Kidney (tissue), 14 donors: Measurements from ENCODE around the gene TNNI2. TPM values are rescaled to one million over a fixed set of nuclear protein-coding genes. Genes with fewer than 3 reads are reported as not detected.
A peak's percentile ranks its signal among the peaks of the same experiment; 100 is the strongest.

ENCODE experiments used
- DNase-seq, 5 donors: peaks; one replicate each; pipeline ENCODE4 v3.0.0-alpha.2; 2013 to 2020
- FAIRE-seq: peaks from 2 replicates; lab custom pipeline; 2012; peaks lifted over from hg19 to GRCh38; lab: Jason Lieb, UNC
- H3K27ac ChIP-seq, 2 donors: one replicate each; pipeline ENCODE4 v1.7.0; 2013; ENCODE audit warnings: low read depth in 2 of 2, low read length in 2 of 2, inconsistent platforms in 1 of 2
- H3K27me3 ChIP-seq: one replicate; pipeline ENCODE4 v1.7.1; 2013; ENCODE audit warnings: low read length, inconsistent platforms; ENCODE audit not compliant: control insufficient read depth, insufficient read depth
- H3K36me3 ChIP-seq, 3 donors: one replicate each; pipeline versions ENCODE4 v1.7.0 to v1.7.1; 2013; ENCODE audit warnings: low read length in 3 of 3, control low read depth in 1 of 3, inconsistent platforms in 1 of 3; ENCODE audit not compliant: insufficient read depth in 3 of 3, control insufficient read depth in 2 of 3
- H3K4me1 ChIP-seq, 3 donors: one replicate each; pipeline versions ENCODE4 v1.7.0 to v1.7.1; 2013; ENCODE audit warnings: low read length in 3 of 3, inconsistent platforms in 1 of 3, low read depth in 1 of 3; ENCODE audit not compliant: control insufficient read depth in 2 of 3, insufficient read depth in 2 of 3
- H3K4me3 ChIP-seq, 3 donors: one replicate each; pipeline versions ENCODE4 v1.7.0 to v1.8.1; 2013; ENCODE audit warnings: low read length in 3 of 3, control low read depth in 1 of 3, inconsistent platforms in 1 of 3
- H3K9ac ChIP-seq, 3 donors: one replicate each; pipeline versions ENCODE4 v1.7.0 to v1.7.1; 2013; ENCODE audit warnings: low read length in 3 of 3, control low read depth in 1 of 3, inconsistent platforms in 1 of 3
- H3K9me3 ChIP-seq, 3 donors: one replicate each; pipeline versions ENCODE4 v1.7.0 to v1.7.1; 2013; ENCODE audit warnings: low read length in 3 of 3, control low read depth in 1 of 3, inconsistent platforms in 1 of 3; ENCODE audit not compliant: control insufficient read depth in 2 of 3, insufficient read depth in 1 of 3
- intact Hi-C: fragments of 100-400 bp; cut with DNase I; formaldehyde crosslinking; loops from one replicate; pipeline ENCODE4 v1.11.1; 2022
- polyA plus RNA-seq: library from polyadenylated mRNA; stranded (reverse); fragments of 350-450 nt; fragmentation: Illumina TruSeq; extraction: RNeasy Lipid Tissue Mini Kit (QIAGEN cat#74804); gene quantifications from one replicate; pipeline ENCODE4 v1.2.3, GENCODE V29; 2014; ENCODE audit warnings: low read depth, low replicate concordance; ENCODE audit not compliant: insufficient read depth
- total RNA-seq: library from RNA; stranded (reverse); fragmentation: NEBNext Ultra II Directional; extraction: Animal tissue kit (Norgen Biotek cat#: 25700); gene quantifications from one replicate; pipeline ENCODE4 v1.2.1, GENCODE V29; 2021
- TF ChIP-seq, protein P1 (sequence below): IDR thresholded peaks from 3 replicates; pipeline ENCODE4 v1.5.1; 2012; ENCODE audit warnings: mild to moderate bottlenecking, moderate library complexity, borderline replicate concordance; ENCODE audit not compliant: insufficient read depth; ENCODE audit errors: extremely low read depth
- donor health status: control.
- donor health status: control.
- donor health status: control.
- donor health status: control.
- donor health status: control.
- donor health status: DM: yes; HTN: yes; CAD: no.
- donor health status: Normal renal cell carcinoma (clear cell type).

Gene TNNI2
- total and polyA plus RNA-seq, 2 donors from 2014 or later: 1.3 TPM; not detected in 1

DNA sequence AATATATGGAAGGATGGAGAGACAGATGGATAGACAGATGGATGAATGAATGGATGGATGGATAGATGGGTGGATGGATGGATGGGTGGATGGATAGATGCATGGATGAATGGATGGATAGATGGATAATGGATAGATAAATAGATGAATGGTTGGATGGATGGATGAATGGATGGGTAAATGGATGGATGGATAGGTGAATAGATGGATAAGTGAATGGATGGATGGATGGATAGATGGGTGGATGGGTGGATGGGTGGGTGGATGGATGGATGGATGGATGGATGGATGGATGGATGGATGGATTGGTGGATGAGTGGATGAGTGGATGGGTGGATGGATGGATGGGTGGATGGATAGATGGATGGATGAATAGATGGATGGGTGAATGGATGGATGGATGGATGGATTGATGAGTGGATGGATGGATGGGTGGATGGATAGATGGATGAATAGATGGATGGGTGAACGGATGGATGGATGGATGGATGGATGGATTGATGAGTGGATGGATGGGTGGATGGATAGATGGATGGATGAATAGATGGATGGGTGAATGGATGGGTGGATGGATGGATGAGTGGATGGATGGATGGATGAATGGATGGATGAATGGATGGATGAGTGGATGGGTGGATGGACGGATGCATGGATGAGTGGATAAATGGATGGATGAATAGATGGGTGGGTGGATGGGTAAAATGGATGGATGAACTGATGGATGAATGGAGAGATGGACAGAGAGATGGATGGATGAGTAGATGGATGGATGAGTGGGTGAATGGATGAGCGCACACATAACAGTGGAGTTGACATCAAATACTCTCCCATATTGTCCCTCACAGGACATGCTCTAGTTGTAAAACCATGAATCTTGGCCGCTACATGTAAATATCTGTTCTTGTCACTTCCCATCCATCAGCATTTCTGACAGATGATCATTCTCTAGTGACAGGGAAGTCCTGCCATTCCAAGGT lies 22.9 kb downstream of the TNNI2 start:
- DNase-seq (no peak), FAIRE-seq (no peak)
- H3K9ac ChIP-seq: no peak overlapping the region
- H3K27ac ChIP-seq: no peak overlapping the region
- TF ChIP-seq, protein P1, sequence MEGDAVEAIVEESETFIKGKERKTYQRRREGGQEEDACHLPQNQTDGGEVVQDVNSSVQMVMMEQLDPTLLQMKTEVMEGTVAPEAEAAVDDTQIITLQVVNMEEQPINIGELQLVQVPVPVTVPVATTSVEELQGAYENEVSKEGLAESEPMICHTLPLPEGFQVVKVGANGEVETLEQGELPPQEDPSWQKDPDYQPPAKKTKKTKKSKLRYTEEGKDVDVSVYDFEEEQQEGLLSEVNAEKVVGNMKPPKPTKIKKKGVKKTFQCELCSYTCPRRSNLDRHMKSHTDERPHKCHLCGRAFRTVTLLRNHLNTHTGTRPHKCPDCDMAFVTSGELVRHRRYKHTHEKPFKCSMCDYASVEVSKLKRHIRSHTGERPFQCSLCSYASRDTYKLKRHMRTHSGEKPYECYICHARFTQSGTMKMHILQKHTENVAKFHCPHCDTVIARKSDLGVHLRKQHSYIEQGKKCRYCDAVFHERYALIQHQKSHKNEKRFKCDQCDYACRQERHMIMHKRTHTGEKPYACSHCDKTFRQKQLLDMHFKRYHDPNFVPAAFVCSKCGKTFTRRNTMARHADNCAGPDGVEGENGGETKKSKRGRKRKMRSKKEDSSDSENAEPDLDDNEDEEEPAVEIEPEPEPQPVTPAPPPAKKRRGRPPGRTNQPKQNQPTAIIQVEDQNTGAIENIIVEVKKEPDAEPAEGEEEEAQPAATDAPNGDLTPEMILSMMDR: no peak
- H3K36me3 ChIP-seq: no peaks in the 10 kb centered on the region
- no peaks in the 10 kb centered on the region for H3K27me3 ChIP-seq
- H3K4me3 ChIP-seq: no peak overlapping the region
- peaks cover 0 to 17% (median 0%) of the 10 kb centered on the region in 3 donors for H3K4me1 ChIP-seq
- intact Hi-C loops: no loop called here
- no peaks in the 10 kb centered on the region for H3K9me3 ChIP-seq

DNA sequence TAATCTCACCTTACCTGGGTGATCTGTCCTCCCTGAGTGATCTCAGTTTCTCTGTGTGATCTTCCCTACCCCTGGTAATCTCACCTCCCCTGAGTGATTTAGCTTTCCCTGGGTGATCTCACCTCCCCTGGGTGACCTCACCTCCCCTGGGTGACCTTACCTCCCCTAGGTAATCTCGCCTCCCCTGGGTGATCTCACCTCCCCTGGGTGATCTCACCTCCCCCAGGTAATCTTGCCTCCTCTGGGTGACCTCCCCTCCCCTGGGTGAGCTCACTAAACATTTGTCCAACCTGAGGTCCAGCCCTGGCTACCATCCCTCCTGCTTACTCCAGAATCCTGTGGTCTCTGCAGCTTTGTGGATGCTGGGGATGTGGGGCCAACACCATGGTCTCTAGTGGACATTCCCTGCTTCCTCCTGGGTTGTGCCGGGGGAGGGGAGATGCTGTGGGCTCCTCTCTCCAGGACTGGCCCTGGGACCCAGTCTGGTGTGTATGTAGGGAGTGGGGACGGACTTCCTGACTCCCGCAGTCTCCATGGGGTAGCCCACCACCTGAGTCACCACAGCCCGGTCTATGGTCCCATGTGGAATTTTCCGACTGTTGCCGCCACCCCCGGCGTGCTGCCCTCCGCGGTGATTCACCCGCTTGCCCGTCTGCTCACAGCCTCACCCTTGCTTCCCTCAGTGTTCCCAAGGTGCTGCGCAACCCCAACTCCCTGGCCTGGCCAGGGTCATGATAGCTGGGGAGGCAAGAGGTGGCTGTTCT lies 24.0 kb downstream of the TNNI2 start:
- no peak overlapping the region for H3K27ac ChIP-seq
- no peaks in the 10 kb centered on the region for H3K36me3 ChIP-seq
- FAIRE-seq (no peak), DNase-seq (peak in 1 of 5 donors; percentile 68)
- H3K4me3 ChIP-seq: no peak overlapping the region
- H3K4me1 ChIP-seq: peaks cover 0 to 17% (median 0%) of the 10 kb centered on the region in 3 donors
- H3K9me3 ChIP-seq: no peaks in the 10 kb centered on the region
- no peaks in the 10 kb centered on the region for H3K27me3 ChIP-seq
- no peak overlapping the region for H3K9ac ChIP-seq
- intact Hi-C loops: no loop called here
- TF ChIP-seq, protein P1: no peak

DNA sequence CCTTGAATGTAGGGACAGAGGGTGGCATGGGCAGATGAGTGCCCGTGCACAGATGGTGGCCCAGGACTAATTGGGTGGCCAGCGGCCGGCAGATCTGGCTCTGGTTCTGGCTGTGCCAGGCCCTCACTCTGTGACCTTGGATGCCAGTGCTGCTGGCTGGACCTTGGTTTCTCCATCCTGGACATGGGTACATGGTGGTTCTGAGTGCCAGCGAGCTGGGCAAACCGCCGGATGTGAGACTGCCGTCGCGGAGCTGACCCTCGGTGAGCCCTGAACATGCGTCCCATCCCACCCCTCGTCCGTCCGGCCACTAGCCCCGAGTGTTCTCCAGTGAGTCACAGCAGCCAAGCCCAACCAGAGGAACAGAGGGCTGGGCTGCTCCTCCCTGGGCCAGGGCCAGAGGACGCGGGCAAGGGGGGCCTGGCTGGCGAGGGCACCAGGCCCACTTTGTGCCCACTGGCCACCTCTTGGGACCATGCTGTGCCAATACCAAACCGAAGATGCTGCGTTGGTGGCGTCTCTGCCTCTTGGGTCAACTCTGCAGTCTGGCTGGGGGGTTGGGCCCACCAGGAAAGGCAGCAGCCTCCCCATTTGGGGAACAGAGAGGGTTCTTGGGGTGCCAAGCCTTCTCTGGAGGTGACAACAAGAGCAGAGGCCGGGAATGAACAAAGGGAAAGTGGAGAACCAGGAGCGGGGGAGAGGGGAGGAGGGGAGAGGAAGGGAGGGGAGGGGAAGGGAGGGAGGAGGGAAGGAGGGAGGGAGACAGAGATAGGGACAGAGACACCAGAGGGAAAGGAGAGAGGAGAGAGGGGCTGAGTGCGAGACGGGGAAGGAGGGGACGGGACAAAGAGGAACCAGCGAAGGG lies 24.8 kb downstream of the TNNI2 start:
- Histone ChIP-seq H3K36me3 (no peaks in the 10 kb centered on the region), H3K4me1 (peaks cover 0 to 17% (median 0%) of the 10 kb centered on the region in 3 donors), H3K9me3 (no peaks in the 10 kb centered on the region), H3K9ac (no peak overlapping the region), H3K27me3 (no peaks in the 10 kb centered on the region), H3K4me3 (no peak overlapping the region), H3K27ac (peak overlapping the region; percentile 47 to 63)
- TF ChIP-seq, protein P1: no peak
- intact Hi-C loops: no loop called here
- DNase-seq (peak; percentile 76 to 95 (median 85)), FAIRE-seq (no peak)
